Naive thymus-derived CD4-positive, alpha-beta T cell (primary cell): ENCODE data around the gene LYVE1. TPM values are rescaled to one million over a fixed set of nuclear protein-coding genes. Genes with fewer than 3 reads are reported as not detected.

Experiments used
- ATAC-seq: fragments of 150-1000 bp; cut with Tn5 transposase; 2 replicates; pipeline ENCODE4 v1.10.0; 2021; ENCODE audit warnings: mild to moderate bottlenecking, moderate library complexity
- CTCF ChIA-PET: fragments of 350-600 bp; sonication (Branson Sonifier 250); formaldehyde crosslinking; loops from one replicate; lab custom pipeline; 2021; ENCODE audit warnings: antibody characterized with exemption; lab: Charles Lee
- POLR2A ChIA-PET: fragments of 350-600 bp; sonication (Branson Sonifier 250); formaldehyde crosslinking; loops from one replicate; lab custom pipeline; 2021; ENCODE audit warnings: antibody characterized with exemption, inconsistent platforms; lab: Charles Lee
- DNase-seq, 9 donors: peaks; one replicate each; pipeline versions ENCODE4 v3.0.0 to v3.0.0-alpha.2; 2020 to 2022; ENCODE audit warnings: mixed read lengths in 1 of 9
- H3K27ac ChIP-seq: one replicate; pipeline ENCODE4 v1.7.0; 2013; ENCODE audit warnings: mild to moderate bottlenecking, low read depth, low read length, moderate library complexity
- H3K27me3 ChIP-seq, 2 donors: one replicate each; pipeline ENCODE4 v1.7.0; 2013; ENCODE audit warnings: low read length in 2 of 2, mild to moderate bottlenecking in 2 of 2, moderate library complexity in 2 of 2; ENCODE audit not compliant: control insufficient read depth in 2 of 2, insufficient read depth in 2 of 2
- H3K36me3 ChIP-seq, 3 experiments: 1 replicate in 2 of 3; 2 replicates in 1 of 3; pipeline ENCODE4 v1.7.0; 2013; ENCODE audit warnings: low read length in 3 of 3, mild to moderate bottlenecking in 3 of 3, moderate library complexity in 1 of 3; ENCODE audit not compliant: insufficient read depth in 3 of 3, control insufficient read depth in 2 of 3
- H3K4me1 ChIP-seq, 2 donors: one replicate each; pipeline ENCODE4 v1.7.0; 2013; ENCODE audit warnings: low read length in 2 of 2, mild to moderate bottlenecking in 2 of 2, moderate library complexity in 1 of 2; ENCODE audit not compliant: control insufficient read depth in 2 of 2, insufficient read depth in 2 of 2
- H3K4me3 ChIP-seq: 2 replicates; pipeline ENCODE4 v1.7.0; 2013; ENCODE audit warnings: mild to moderate bottlenecking, low read length
- H3K9me3 ChIP-seq, 3 experiments: 1 replicate in 2 of 3; 2 replicates in 1 of 3; pipeline ENCODE4 v1.7.0; 2013; ENCODE audit warnings: low read length in 3 of 3; ENCODE audit not compliant: control insufficient read depth in 2 of 3
- H3K27ac Mint-ChIP-seq, 9 donors: one replicate each; pipeline ENCODE4 v1.8.0; 2020 to 2022; ENCODE audit warnings: mixed read lengths in 9 of 9, mild to moderate bottlenecking in 8 of 9, moderate library complexity in 5 of 9, inconsistent platforms in 2 of 9
- H3K27me3 Mint-ChIP-seq, 5 donors: one replicate each; pipeline ENCODE4 v1.8.0; 2021 to 2022; ENCODE audit warnings: mixed read lengths in 5 of 5, mild to moderate bottlenecking in 1 of 5
- H3K36me3 Mint-ChIP-seq, 5 donors: one replicate each; pipeline ENCODE4 v1.8.0; 2020 to 2022; ENCODE audit warnings: mixed read lengths in 5 of 5, mild to moderate bottlenecking in 3 of 5, inconsistent platforms in 1 of 5
- H3K4me1 Mint-ChIP-seq, 7 donors: one replicate each; pipeline ENCODE4 v1.8.0; 2020 to 2022; ENCODE audit warnings: mixed read lengths in 7 of 7, mild to moderate bottlenecking in 3 of 7, inconsistent platforms in 1 of 7
- H3K4me3 Mint-ChIP-seq, 10 donors: one replicate each; pipeline ENCODE4 v1.8.0; 2020 to 2022; ENCODE audit warnings: mild to moderate bottlenecking in 10 of 10, mixed read lengths in 10 of 10, moderate library complexity in 6 of 10, inconsistent platforms in 2 of 10
- H3K9me3 Mint-ChIP-seq, 11 donors: one replicate each; pipeline ENCODE4 v1.8.0; 2020 to 2022; ENCODE audit warnings: mixed read lengths in 11 of 11, mild to moderate bottlenecking in 4 of 11, inconsistent platforms in 1 of 11, moderate library complexity in 1 of 11
- intact Hi-C, 2 donors: fragments of 100-400 bp; cut with micrococcal nuclease; formaldehyde crosslinking; loops; one replicate each; pipeline ENCODE4 v1.15.1; 2023
- polyA plus RNA-seq, 2 donors: library from polyadenylated mRNA; unstranded; fragments of 300-500 nt; fragmentation: Illumina TruSeq; gene quantifications; one replicate each; pipeline ENCODE4 v1.2.3, GENCODE V29; 2021
- total RNA-seq, 6 experiments: library from RNA in 5 of 6; stranded (reverse) in 5 of 6; gene quantifications; 1 replicate in 5 of 6; 2 replicates in 1 of 6; pipeline ENCODE4 v1.2.3 and lab custom pipeline; 2021 to 2026

Gene LYVE1
- not detected for total RNA-seq
- not detected for polyA plus RNA-seq
- not detected for total RNA-seq (lab: John Stamatoyannopoulos, UW)

- Mint-ChIP-seq H3K27me3 (peaks cover 0 to 22% (median 15%) of the 10 kb centered on the region in 5 donors), H3K36me3 (no peaks in the 10 kb centered on the region), H3K4me1 (peaks cover 0 to 5% (median 0%) of the 10 kb centered on the region in 7 donors), H3K27ac (no peak within 1 kb of the TSS), H3K4me3 (no peak within 1 kb of the TSS), H3K9me3 (peaks cover 0 to 2% (median 0%) of the 10 kb centered on the region in 11 donors)
- Histone ChIP-seq H3K27me3 (no peaks in the 10 kb centered on the region), H3K36me3 (no peaks in the 10 kb centered on the region), H3K4me1 (no peaks in the 10 kb centered on the region), H3K9me3 (no peaks in the 10 kb centered on the region), H3K27ac (no peak within 1 kb of the TSS), H3K4me3 (no peak within 1 kb of the TSS)
- intact Hi-C loops, result no loop called here
- DNase-seq, result no peak
- CTCF ChIA-PET, result no interaction called here
- no peak for ATAC-seq
- POLR2A ChIA-PET, result interaction anchor here (0.6 kb wide), 1 partner anchor 65 kb away, joined by 5 read pairs; no protein-coding TSS in a partner anchor
Measured at GRCh38 chr11:10568486-10568941, at the start of gene LYVE1. Gene LYVE1 (minus strand): TSS chr11:10568665. CDS start chr11:10568532, 133 bp downstream.

- intact Hi-C loops, result no loop called here
- Histone ChIP-seq H3K27me3 (no peaks in the 10 kb centered on the region), H3K27ac (no peak overlapping the region), H3K36me3 (no peaks in the 10 kb centered on the region), H3K4me1 (no peaks in the 10 kb centered on the region), H3K9me3 (no peaks in the 10 kb centered on the region), H3K4me3 (no peak overlapping the region)
- ChIA-PET CTCF (interaction anchor here (0.7 to 1.4 kb wide), 3 partner anchors 36 to 153 kb away, joined by 3 to 4 read pairs (median 4); no protein-coding TSS in a partner anchor), POLR2A (no interaction called here)
- Mint-ChIP-seq H3K4me3 (no peak overlapping the region), H3K27me3 (peaks cover 0 to 31% (median 4%) of the 10 kb centered on the region in 5 donors), H3K27ac (no peak overlapping the region), H3K36me3 (peaks cover 0 to 3% (median 0%) of the 10 kb centered on the region in 5 donors), H3K9me3 (peaks cover 0 to 11% (median 3%) of the 10 kb centered on the region in 11 donors), H3K4me1 (peaks cover 0 to 8% (median 0%) of the 10 kb centered on the region in 7 donors)
- ATAC-seq, result no peak
- no peak for DNase-seq
Measured at GRCh38 chr11:10617551-10617950, 49.1 kb upstream of the LYVE1 start.

- ChIA-PET POLR2A (no interaction called here), CTCF (no interaction called here)
- Histone ChIP-seq H3K36me3 (no peaks in the 10 kb centered on the region), H3K4me3 (no peak overlapping the region), H3K9me3 (no peaks in the 10 kb centered on the region), H3K27ac (no peak overlapping the region), H3K4me1 (no peaks in the 10 kb centered on the region), H3K27me3 (no peaks in the 10 kb centered on the region)
- H3K27ac Mint-ChIP-seq, result no peak overlapping the region
- peaks cover 0 to 16% (median 3%) of the 10 kb centered on the region in 11 donors for H3K9me3 Mint-ChIP-seq
- H3K4me3 Mint-ChIP-seq, result no peak overlapping the region
- ATAC-seq (peak; percentile 37), DNase-seq (no peak)
- peaks cover 0 to 7% (median 0%) of the 10 kb centered on the region in 5 donors for H3K36me3 Mint-ChIP-seq
- peaks cover 22 to 57% (median 25%) of the 10 kb centered on the region in 5 donors for H3K27me3 Mint-ChIP-seq
- no peaks in the 10 kb centered on the region for H3K4me1 Mint-ChIP-seq
- intact Hi-C loops, result no loop called here
Measured at GRCh38 chr11:10611979-10612862, 43.8 kb upstream of the LYVE1 start.

GRCh38 chr11:10609636-10610035 is 41.2 kb upstream of the LYVE1 start:
- intact Hi-C loops, result no loop called here
- no peaks in the 10 kb centered on the region for H3K27me3 ChIP-seq
- H3K4me3 ChIP-seq, result no peak overlapping the region
- H3K4me1 Mint-ChIP-seq, result peaks cover 0 to 14% (median 0%) of the 10 kb centered on the region in 7 donors
- no peaks in the 10 kb centered on the region for H3K9me3 ChIP-seq
- H3K4me3 Mint-ChIP-seq, result no peak overlapping the region
- DNase-seq (no peak), ATAC-seq (no peak)
- H3K9me3 Mint-ChIP-seq, result peaks cover 0 to 16% (median 3%) of the 10 kb centered on the region in 11 donors
- ChIA-PET CTCF (interaction anchor here (0.9 kb wide), 1 partner anchor 196 kb away, joined by 3 read pairs; no protein-coding TSS in a partner anchor), POLR2A (no interaction called here)
- H3K36me3 Mint-ChIP-seq, result peaks cover 0 to 7% (median 0%) of the 10 kb centered on the region in 5 donors
- no peaks in the 10 kb centered on the region for H3K36me3 ChIP-seq
- H3K27me3 Mint-ChIP-seq, result peaks cover 31 to 55% (median 34%) of the 10 kb centered on the region in 5 donors
- H3K27ac Mint-ChIP-seq, result no peak overlapping the region
- H3K27ac ChIP-seq, result no peak overlapping the region
- H3K4me1 ChIP-seq, result no peaks in the 10 kb centered on the region

- Mint-ChIP-seq H3K4me1 (peaks cover 0 to 18% (median 4%) of the 10 kb centered on the region in 7 donors), H3K36me3 (peaks cover 0 to 7% (median 0%) of the 10 kb centered on the region in 5 donors), H3K27me3 (peaks cover 31 to 46% (median 34%) of the 10 kb centered on the region in 5 donors), H3K4me3 (no peak overlapping the region), H3K9me3 (peaks cover 0 to 16% (median 0%) of the 10 kb centered on the region in 11 donors), H3K27ac (no peak overlapping the region)
- intact Hi-C loops, result no loop called here
- no peak for ATAC-seq
- Histone ChIP-seq H3K36me3 (no peaks in the 10 kb centered on the region), H3K27ac (no peak overlapping the region), H3K4me1 (peaks cover 0 to 4% of the 10 kb centered on the region in 2 donors), H3K4me3 (no peak overlapping the region), H3K27me3 (no peaks in the 10 kb centered on the region), H3K9me3 (no peaks in the 10 kb centered on the region)
- DNase-seq, result no peak
- ChIA-PET POLR2A (no interaction called here), CTCF (no interaction called here)
Measured at GRCh38 chr11:10608584-10608983, 40.1 kb upstream of the LYVE1 start.

- Histone ChIP-seq H3K4me1 (peaks cover 0 to 4% of the 10 kb centered on the region in 2 donors), H3K4me3 (no peak overlapping the region), H3K9me3 (no peaks in the 10 kb centered on the region), H3K27ac (no peak overlapping the region), H3K27me3 (no peaks in the 10 kb centered on the region), H3K36me3 (no peaks in the 10 kb centered on the region)
- Mint-ChIP-seq H3K9me3 (peaks cover 0 to 10% (median 0%) of the 10 kb centered on the region in 11 donors), H3K36me3 (peaks cover 0 to 5% (median 0%) of the 10 kb centered on the region in 5 donors), H3K27ac (no peak overlapping the region), H3K4me3 (no peak overlapping the region), H3K4me1 (peaks cover 0 to 18% (median 4%) of the 10 kb centered on the region in 7 donors), H3K27me3 (peaks cover 29 to 36% (median 31%) of the 10 kb centered on the region in 5 donors)
- intact Hi-C loops, result no loop called here
- ChIA-PET POLR2A (no interaction called here), CTCF (no interaction called here)
- DNase-seq, result no peak
- no peak for ATAC-seq
Measured at GRCh38 chr11:10607462-10608132, 39.1 kb upstream of the LYVE1 start.
